ENCODE results near the gene SORCS1.

Gene SORCS1

DNA sequence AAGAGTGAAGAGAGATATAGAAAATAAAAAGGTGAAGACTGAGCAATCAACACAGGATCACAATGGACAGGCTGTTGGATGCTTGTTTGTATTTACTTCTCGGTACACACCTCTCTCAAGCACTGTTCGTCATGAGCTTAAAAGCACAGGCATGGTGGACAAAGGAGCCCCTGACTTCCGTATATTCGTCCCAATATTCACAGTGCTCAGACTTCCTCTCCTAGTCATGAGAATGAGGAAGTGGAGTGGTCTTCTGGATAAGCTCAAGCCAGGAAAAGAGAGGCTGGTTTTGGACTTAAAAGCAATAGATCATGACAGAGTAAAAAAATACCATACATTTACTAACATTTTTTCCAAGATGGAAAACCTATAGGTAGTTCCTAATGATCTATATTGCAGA, 172.5 kb downstream of the SORCS1 start:
- DNase-seq (ENCODE audit: low spot score): no peak

DNA sequence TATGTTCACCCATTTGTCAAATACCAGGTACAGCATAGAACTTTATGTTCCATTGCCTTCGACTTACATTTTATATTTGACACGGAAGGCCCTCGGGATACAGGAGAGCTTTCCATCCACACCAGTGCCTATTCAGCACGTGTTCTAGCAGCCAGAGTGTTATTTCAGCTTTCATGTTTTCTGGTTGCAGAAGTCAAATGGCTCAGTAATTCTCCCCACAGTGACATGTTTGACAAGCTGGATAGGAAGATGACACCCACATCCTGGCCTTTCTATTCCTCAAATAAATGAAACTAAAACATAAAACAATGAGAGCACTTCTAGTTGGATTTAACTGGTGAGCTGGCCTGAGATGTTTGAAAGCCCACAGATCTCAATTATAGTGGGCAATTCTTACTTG, 173.4 kb downstream of the SORCS1 start:
- DNase-seq (ENCODE audit: low spot score): no peak

DNA sequence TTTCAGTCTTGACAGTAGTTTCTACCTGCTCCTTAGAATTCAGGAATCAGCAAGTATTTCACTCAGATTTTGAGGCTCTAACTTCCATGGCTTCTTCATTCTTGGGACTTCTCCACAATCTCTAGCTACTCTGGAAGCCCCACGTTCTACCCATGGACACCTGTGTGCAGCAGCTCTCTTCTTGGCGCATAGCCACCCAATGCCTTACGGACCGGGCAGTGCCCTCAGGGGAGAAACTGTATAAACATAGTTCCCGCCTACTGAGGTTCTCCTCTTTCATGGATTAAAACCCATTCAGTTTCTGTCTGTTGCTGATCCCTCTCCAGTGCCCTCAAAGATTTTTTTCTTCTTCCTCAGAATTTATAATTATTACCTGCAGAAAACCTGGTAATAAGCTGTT, 177.1 kb downstream of the SORCS1 start:
- DNase-seq (ENCODE audit: low spot score): no peak

DNA sequence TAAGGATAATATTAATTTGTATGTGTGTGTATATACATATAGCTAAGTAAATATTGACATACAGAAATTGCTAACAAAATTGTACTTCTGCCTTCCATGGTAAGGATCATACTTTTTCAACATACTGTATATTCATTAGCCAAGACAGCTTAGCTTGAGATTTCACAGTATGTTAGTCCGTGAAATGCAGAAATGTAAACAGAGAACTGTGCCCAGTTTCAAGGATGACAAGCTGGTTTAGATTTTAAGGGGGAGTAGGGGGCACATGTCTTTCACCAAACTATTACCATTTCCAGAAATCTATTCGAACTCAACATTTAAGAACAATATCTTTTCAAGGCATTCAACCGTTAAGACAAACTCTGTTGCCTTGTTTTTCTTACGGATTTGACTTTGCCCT, 182.2 kb downstream of the SORCS1 start:
- DNase-seq (ENCODE audit: low spot score): no peak

- no peak for DNase-seq (ENCODE audit: low spot score)
Observed at GRCh38 chr10:106981452-106982075, 182.9 kb downstream of the SORCS1 start.

GRCh38 chr10:106980495-106981451, 183.7 kb downstream of the SORCS1 start:
- no peak for DNase-seq (ENCODE audit: low spot score)

DNA sequence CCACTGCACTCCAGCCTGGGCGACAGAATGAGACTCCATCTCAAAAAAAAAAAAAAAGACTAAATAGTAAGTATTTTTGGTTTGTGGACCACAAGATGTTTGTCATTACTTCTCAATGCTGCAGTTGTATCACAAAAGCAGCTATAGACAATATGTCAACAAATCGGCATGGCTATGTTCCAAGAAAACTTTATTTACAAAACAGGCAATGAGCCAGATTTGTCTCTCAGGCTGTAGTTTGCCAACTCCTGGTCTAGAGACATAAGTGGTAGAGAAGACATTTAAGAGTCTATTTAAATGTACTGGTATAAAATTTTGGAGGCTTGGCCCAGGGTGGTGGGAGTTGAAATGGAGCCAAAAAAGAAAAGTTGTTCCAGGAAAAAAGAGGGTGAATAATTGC, 185.8 kb downstream of the SORCS1 start:
- no peak for DNase-seq (ENCODE audit: low spot score)

GRCh38 chr10:106973716-106974115, 190.8 kb downstream of the SORCS1 start:
- no peak for DNase-seq (ENCODE audit: low spot score)

DNA sequence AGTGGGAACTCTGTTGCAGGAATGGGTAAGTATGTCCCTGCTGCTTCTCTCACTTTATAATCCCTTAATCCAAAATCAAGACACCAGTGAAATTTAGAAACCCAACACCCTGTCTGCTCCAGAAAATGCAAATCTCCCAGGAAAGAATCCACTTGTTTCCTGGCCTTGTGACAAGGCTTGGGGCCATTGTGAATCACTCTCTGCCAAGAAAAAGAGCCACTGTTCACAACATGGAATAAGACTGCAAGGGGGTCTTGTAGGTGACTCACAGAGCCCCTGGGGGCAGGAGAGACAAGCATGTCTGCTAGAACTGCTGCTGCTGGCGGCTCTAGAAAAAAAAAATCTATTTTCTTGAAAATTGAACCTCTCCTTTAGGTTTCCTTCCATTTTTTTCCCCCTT, 191.2 kb downstream of the SORCS1 start:
- DNase-seq (ENCODE audit: low spot score): no peak

DNA sequence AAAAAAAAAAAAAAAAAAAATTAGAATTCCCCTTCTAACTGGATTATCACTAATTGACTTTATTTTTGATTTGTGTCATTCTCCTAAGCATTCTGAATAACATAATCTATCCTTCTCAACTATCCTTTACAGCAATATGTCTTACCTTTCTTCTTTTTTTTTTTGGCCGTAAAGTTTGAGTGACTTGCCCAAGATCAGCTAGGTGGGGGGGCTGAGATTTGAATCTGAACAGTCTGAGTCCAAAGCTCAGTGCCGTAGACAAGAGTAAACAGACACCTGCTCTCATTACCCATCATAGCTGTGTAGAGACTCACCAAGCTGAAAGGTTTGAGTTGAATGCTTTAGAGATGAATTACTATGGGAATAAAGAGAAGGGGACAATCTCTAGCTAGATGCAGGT, 192.1 kb downstream of the SORCS1 start:
- DNase-seq (ENCODE audit: low spot score): no peak

GRCh38 chr10:106971411-106971831, 193.1 kb downstream of the SORCS1 start:
- DNase-seq (ENCODE audit: low spot score): no peak

DNA sequence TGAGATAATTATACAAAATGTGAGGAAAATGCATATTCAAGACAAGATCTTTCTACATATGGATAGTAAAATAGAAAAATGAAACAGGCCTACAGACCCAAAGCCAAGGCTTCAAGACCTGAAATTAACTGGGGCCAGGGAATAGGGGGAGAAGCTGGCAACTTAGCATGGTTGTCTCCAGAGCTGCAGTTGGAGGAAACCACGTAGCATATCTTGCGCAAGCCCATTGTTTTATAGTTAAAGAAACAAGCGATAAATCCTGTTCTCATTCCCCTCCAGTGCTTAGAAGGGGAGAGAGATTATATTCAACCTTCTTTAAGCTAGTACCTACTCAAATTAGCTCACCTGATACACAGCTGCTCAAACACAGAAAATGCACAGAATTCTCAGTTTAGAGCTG, 197.1 kb downstream of the SORCS1 start:
- no peak for DNase-seq (ENCODE audit: low spot score)

- no peak for DNase-seq (ENCODE audit: low spot score)
Observed at GRCh38 chr10:106960812-106961211, 203.7 kb downstream of the SORCS1 start.

- DNase-seq (ENCODE audit: low spot score): no peak
Observed at GRCh38 chr10:106959521-106959920, 205.0 kb downstream of the SORCS1 start.

GRCh38 chr10:106958589-106959361, 205.7 kb downstream of the SORCS1 start:
- no peak for DNase-seq (ENCODE audit: low spot score)

DNA sequence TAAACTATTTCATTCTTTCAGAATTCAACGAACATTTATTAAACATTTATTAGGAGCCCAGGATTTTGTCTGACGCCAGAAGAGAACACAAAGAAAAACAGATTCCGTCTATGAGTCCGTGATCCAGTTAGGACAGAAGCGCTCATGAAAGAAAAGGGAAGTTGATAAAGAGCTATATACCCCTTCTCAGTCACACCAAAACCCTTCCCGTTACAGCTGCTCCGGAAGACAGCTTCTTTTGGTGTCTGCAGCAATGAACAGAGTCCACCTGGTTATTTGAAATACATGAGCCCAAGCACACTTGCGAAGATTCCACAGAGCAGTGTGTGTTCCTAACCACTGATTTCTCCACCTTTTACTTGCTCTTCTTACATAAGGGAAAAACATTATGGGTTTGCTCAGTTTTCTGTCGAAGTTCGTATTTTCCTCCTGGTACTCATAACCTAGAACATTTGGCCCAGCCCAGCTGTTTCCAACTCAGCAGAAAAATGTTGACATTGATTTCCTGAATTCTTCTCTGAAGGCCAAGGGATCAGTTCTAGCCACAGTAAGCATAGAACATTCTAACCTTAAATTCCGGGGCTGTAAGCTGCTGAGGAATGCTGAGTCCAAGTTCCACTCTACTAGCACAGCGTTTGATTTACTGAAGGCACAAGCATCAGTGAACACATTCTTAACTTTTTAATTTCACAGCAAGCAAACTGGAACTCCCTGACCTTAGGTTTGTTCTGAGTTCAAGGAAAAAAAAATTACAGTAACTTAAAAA, 206.5 kb downstream of the SORCS1 start:
- DNase-seq (ENCODE audit: low spot score): no peak

DNA sequence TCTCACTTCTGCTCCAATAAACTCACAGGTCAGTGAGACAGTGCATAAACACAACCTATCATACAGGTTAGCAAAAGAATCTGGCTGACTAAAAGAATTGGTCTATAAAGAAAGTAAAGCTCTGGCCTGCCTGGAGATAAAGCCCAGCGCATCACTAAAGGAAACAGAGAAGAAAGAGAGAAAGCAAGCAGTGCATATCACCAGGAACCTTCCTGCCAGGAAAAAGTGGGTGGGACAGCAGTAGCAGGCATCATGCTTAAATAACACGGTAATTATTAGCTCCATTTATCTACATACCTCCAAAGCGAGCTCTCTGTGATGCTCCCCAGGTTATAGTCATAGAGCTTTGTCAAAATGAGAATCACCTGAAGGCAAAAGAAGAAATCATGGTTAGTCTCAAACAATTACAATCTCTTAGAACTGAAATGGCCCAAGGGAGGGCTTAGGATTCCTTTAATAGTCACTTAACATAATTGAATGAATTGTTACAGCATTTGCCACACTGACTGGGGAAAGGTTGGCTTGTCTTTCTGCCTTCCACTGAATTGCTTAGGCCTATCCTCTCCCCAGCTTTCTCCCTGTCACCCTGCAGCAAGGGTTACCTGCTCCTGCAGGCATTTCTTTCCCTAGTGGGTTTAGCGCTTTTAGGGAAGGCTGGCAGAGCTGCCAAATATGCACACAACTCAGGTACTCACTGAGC, 208.1 kb downstream of the SORCS1 start:
- no peak for DNase-seq (ENCODE audit: low spot score)

DNA sequence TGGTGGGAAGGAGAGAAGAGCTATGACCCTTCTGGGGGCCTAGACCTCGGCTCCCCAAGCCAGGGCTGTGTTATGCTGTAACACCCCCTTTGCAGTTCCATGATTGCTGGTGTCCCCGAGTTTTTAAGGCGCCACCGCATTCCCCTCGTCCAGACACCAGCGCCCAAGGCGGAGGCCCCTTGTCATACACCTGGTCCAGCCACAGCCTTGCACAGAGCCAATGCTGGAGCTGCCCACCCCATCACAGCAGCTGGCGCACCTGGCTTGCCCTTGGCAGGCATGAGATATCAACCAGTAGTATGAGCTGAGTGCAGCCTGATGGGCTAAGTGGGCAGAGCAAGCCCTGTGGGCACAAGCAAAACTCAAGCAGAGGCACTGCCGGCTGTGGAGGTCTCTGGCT, 209.4 kb downstream of the SORCS1 start:
- no peak for DNase-seq (ENCODE audit: low spot score)

DNA sequence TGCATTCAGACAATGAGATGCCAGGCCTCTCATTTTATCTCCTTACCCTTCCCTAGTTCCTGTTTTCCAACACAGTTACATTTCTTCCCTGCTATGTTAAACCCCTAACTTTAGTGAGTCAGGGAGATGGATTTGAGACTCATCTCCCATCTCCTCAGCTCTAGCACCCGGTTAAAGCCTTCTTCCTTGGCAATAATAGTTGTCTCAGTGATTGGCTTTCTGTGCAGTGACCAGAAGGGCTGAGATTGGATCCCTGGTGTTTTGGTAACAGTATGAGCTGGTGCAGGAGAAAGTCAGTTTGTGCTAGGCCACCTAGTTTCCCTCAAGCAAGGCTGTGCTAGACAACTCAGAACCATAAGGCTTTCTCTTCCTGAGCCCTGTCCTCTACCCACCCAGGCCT, 212.5 kb downstream of the SORCS1 start:
- DNase-seq (ENCODE audit: low spot score): no peak

DNA sequence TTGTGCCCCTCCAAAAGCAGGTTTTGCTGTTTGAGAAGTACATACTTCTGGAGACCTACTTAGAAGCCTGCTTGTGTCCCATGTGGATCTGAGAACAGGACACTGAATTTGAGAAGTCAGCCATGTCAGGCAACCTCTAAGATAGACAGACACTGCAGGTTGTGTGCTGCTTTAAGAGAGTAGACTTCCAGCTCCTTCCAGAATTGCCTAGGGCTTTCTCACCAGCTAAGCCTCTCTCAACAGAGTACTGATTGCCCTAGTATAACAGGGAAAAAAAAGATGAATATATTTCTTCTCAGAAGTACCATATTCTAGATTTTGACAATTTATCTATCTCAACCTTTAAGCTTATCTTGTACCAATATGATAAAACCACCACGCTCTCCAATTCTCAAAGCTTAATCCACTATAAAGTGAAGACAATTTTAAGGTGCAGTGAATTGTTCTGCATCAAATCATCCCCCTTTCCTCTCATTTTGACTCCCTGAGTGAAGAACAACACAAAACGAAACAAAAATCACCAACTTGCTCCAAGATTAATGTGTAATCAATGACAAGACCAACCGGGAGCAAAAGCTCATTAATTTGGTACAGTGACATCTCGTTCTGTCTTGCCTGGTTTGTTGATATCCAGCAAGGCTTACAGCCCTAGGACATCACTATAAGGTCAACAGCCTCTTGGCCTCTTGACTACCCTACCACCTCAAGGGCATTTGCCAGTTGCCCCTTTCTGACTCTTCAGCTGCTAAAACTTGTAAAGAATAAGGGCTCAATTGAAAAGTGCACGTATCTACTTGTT, 214.6 kb downstream of the SORCS1 start:
- no peak for DNase-seq (ENCODE audit: low spot score)

- DNase-seq (ENCODE audit: low spot score): no peak
Observed at GRCh38 chr10:106947643-106948042, 216.9 kb downstream of the SORCS1 start.

All from RKO (cell line).